ENCODE measurements around the gene CORIN.

Gene CORIN

GRCh38 chr4:47647544-47647943, 190.3 kb downstream of the CORIN start:
- no peak for DNase-seq (ENCODE audit: extremely low read depth in 1 of 2, low read depth in 1 of 2)

DNA sequence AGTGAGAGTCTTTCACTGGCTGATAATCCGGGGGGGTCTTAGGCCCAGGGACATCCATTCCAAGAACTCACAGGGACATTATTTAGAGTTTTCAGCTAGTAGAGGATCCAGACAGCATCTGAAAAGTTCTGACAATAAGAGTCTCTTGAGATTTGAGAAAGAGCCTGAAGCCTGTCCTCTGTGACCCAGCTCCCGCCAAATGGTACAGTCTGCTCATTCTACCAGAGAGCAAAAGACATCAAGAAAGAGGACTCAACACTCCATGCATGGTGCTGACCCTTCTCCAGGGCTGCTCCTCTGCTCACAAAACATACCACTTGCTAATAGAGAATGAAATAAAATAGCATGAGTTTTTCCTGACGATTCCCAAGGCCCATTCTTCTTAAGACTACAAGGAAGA, 190.8 kb downstream of the CORIN start:
- no peak for DNase-seq (ENCODE audit: extremely low read depth in 1 of 2, low read depth in 1 of 2)

DNA sequence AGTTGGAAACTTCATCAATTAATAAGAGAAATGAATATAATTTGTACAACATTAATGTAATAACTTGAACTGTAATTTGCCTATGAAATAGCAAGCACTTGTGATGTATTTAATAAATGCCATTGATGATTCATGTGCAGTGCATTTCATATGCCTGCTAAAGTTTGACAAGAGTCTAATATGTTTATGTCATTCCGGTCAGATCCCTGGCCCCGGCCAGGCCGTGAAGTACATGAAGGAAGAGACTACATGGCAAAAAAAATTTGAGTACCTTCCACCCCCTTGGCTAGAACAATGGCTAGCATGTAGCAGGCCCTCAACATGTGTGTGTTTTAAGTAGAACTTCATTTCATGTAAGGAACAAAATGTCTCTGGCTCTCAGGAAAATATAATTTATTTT, 191.5 kb downstream of the CORIN start:
- no peak for DNase-seq (ENCODE audit: extremely low read depth in 1 of 2, low read depth in 1 of 2)

GRCh38 chr4:47643845-47644244, 194.0 kb downstream of the CORIN start:
- no peak for DNase-seq (ENCODE audit: extremely low read depth in 1 of 2, low read depth in 1 of 2)

- DNase-seq (ENCODE audit: extremely low read depth in 1 of 2, low read depth in 1 of 2), result no peak
Measured at GRCh38 chr4:47642985-47643760, 194.7 kb downstream of the CORIN start.

GRCh38 chr4:47642191-47642830, 195.6 kb downstream of the CORIN start:
- no peak for DNase-seq (ENCODE audit: extremely low read depth in 1 of 2, low read depth in 1 of 2)

GRCh38 chr4:47641755-47642154, 196.1 kb downstream of the CORIN start:
- no peak for DNase-seq (ENCODE audit: extremely low read depth in 1 of 2, low read depth in 1 of 2)

DNA sequence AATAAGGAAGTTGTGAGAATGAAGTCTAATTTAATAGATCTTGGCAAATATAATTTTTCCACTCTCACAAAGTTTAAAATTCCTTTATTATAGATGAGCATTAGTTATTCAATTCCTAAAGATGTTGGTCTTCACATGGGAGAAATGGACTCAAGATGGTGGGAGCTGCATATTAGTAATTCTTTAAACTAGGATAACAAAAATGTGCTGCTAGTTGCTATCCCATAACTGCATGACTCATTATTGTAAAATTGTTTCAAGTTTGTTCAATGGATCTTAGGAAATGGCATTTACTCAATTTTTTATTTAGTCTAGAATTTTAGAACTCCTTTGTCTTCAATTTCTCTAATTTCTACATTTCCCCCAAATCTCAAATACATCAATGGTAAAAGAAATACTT, 197.0 kb downstream of the CORIN start:
- DNase-seq (ENCODE audit: extremely low read depth in 1 of 2, low read depth in 1 of 2), result no peak

DNA sequence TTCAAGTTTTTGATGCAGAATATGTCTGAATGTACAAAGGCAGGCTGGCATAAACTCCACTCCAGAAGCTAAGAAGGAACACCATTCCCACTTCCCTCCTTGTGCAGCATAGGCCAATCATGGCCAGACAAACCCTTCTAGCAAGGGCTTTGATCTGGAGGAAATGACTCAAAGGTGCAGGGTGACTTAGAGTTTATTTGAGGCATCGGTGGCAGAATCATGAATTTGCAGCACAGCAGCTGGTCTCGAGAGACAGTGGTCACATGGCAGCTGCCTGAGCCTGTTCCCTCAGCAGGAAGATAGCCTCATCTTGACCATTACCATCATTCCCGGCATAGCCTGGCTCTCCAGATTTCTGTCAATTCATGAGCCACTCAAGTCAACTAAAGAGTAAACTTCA, 198.3 kb downstream of the CORIN start:
- DNase-seq (ENCODE audit: extremely low read depth in 1 of 2, low read depth in 1 of 2), result no peak

- no peak for DNase-seq (ENCODE audit: extremely low read depth in 1 of 2, low read depth in 1 of 2)
Measured at GRCh38 chr4:47631161-47631560, 206.7 kb downstream of the CORIN start.

DNA sequence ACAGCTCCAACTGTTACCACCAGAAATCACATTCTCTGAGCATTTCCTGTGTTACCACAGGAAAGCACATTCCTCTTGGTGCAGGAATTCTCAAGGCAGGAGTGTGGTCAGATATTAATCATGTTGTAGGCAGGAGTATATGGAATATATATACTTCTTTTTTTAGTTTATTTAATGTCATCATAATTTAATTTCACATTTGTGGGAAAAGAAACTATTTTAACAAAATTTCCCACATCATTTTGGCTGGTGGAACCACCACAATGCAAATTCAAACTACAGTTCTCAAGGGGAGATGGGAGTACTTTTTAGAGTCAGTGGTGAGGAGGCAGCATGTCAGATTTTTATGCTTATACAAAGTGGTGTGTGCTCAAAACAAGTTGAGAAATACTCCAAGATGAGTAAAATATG, 213.8 kb downstream of the CORIN start:
- DNase-seq (ENCODE audit: extremely low read depth in 1 of 2, low read depth in 1 of 2), result no peak

GRCh38 chr4:47621181-47621580, 216.7 kb downstream of the CORIN start:
- no peak for DNase-seq (ENCODE audit: extremely low read depth in 1 of 2, low read depth in 1 of 2)

GRCh38 chr4:47619691-47620090, 218.2 kb downstream of the CORIN start:
- DNase-seq (ENCODE audit: extremely low read depth in 1 of 2, low read depth in 1 of 2), result no peak

- no peak for DNase-seq (ENCODE audit: extremely low read depth in 1 of 2, low read depth in 1 of 2)
Measured at GRCh38 chr4:47617607-47618006, 220.3 kb downstream of the CORIN start.

- no peak for DNase-seq (ENCODE audit: extremely low read depth in 1 of 2, low read depth in 1 of 2)
Measured at GRCh38 chr4:47615385-47615784, 222.5 kb downstream of the CORIN start.

DNA sequence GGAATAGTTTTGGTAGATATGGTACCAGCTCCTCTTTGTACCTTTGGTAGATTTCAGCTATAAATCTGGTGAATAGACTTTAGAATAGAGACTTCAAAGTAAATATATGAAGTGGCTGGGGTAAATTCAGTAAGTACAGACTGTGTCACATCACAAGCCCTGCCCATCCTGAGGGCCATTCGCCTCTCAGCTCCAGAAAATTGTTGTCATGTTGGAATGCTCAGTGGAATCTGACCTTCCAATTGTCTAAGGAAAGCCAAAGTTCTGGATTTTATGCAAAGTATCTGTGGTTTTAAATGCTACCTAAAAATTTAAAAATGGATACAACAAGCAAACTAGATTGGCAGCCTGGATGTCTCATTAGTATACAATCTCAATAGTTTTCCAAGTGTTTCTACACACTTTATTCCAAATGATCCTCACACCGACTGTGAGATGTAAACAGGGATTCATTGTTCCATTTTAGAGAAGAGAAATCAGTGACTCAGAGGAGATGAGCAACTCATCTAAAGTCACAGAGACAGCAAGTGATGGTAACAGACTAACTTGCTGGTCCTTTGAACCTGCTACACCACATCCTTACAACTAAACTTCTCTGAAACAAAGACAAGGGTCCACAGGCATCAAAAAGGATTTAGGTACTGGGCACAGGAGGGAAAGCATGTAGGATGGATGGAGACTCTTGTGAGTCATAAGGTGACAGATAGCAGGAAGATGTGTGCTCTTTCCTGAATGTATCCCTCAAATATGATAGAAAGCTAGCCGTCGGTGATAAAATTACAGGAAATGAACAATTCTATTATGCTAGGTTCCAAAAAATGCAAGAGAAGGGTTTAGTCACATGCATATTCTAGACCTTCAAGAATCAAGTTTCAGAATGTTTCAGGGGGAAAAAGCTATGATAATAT, 225.5 kb downstream of the CORIN start:
- DNase-seq (ENCODE audit: extremely low read depth in 1 of 2, low read depth in 1 of 2), result no peak

- no peak for DNase-seq (ENCODE audit: extremely low read depth in 1 of 2, low read depth in 1 of 2)
Measured at GRCh38 chr4:47606482-47606881, 231.4 kb downstream of the CORIN start.

DNA sequence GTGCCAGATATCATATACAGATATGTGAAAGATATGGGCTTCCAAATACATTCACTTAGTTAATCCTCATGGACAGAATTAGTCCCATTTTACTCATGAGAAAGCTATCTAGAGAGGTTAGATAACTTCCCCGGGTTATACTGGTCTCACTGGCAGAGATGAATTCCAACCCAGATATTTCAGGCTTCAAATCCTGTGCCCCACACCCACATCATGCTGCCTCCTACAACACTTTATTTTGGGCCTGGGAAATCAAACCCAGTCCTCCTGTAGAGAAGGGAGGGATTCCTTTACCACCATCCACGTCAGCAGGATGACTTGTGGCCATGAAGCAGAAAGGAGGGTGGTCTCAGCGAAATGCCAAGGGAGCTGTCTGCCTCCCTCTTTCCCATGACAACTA, 239.0 kb downstream of the CORIN start:
- no peak for DNase-seq (ENCODE audit: extremely low read depth in 1 of 2, low read depth in 1 of 2)

GRCh38 chr4:47598320-47598719, 239.5 kb downstream of the CORIN start:
- DNase-seq (ENCODE audit: extremely low read depth in 1 of 2, low read depth in 1 of 2), result no peak

DNA sequence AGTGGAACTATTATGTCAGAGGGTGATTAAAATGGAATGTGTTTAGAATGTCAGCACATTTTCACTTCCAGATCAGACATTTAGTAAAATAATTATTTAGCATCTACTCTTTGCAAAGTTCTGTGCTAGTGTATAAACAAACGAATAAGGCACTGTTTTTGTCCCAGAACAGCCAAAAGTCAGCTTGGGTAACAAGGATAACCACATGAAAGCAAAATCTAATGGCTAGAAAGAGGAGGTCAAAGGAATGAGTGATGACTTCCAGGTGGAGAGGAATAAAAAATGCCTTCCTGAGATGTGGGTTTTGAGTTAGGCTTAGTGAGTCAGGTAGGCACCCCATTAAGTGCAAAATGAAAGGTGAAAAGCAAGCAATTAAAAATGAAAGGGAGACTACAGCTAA, 240.2 kb downstream of the CORIN start:
- no peak for DNase-seq (ENCODE audit: extremely low read depth in 1 of 2, low read depth in 1 of 2)

GRCh38 chr4:47590325-47590724, 247.5 kb downstream of the CORIN start:
- DNase-seq (ENCODE audit: extremely low read depth in 1 of 2, low read depth in 1 of 2), result no peak

- DNase-seq (ENCODE audit: extremely low read depth in 1 of 2, low read depth in 1 of 2), result no peak
Measured at GRCh38 chr4:47579235-47579634, 258.6 kb downstream of the CORIN start.

Measured in activated CD8-positive, alpha-beta memory T cell treated with anti-CD3 and anti-CD28 coated beads for 1 hour (primary cell).